GM23338 (cell line): ENCODE results near the gene CUX1.

Source experiments
- CTCF ChIP-seq, 2 experiments: fragments of 200-600 bp in 1 of 2; sonication (generic) in 1 of 2; conservative IDR thresholded peaks; 2 replicates each; pipeline versions ENCODE4 v1.5.1 to v1.6.1; 2016 to 2017; ENCODE audit warnings: antibody characterized with exemption in 2 of 2, low read depth in 2 of 2, mild to moderate bottlenecking in 2 of 2, moderate library complexity in 1 of 2
- EZH2 ChIP-seq: fragments of 200-600 bp; sonication (generic); IDR thresholded peaks from one replicate; pipeline ENCODE4 v1.8.0; 2017; ENCODE audit warnings: antibody characterized with exemption, mild to moderate bottlenecking, low read depth; ENCODE audit not compliant: unreplicated experiment
- JUNB ChIP-seq: IDR thresholded peaks from one replicate; pipeline ENCODE4 v1.6.1; 2016; ENCODE audit warnings: antibody characterized with exemption; ENCODE audit not compliant: unreplicated experiment
- REST ChIP-seq: IDR thresholded peaks from one replicate; pipeline ENCODE4 v1.6.1; 2018; ENCODE audit warnings: antibody characterized with exemption; ENCODE audit not compliant: unreplicated experiment
- ZNF331 ChIP-seq: fragments of 250-450 bp; sonication (Bioruptor Pico); IDR thresholded peaks from 2 replicates; pipeline ENCODE4 v1.5.0; 2020; ENCODE audit warnings: low read depth, mild to moderate bottlenecking, moderate library complexity

- no peak for TF ChIP-seq CTCF (conservative IDR thresholded peaks at IDR 0.05; ENCODE audit: low read depth in 2 of 2)
- TF ChIP-seq REST, result no peak
- TF ChIP-seq EZH2, result no peak
- TF ChIP-seq ZNF331 (CRISPR knock-in tag), result no peak
- no peak for TF ChIP-seq JUNB
Observed at GRCh38 chr7:101817471-101818286, at the start of gene CUX1.
